Embryonic facial prominence (tissue), 1 donor: ENCODE results near the gene WWC1.
"Not testable (repeated sequence)": the region's sequence is repeated elsewhere in the genome, so short reads cannot be mapped to it uniquely, and the experiment has no call there.

Experiments
- DNase-seq: peaks from one replicate; pipeline ENCODE4 v3.0.0-alpha.2; 2016; ENCODE audit errors: extremely low spot score

The WWC1 gene

DNA sequence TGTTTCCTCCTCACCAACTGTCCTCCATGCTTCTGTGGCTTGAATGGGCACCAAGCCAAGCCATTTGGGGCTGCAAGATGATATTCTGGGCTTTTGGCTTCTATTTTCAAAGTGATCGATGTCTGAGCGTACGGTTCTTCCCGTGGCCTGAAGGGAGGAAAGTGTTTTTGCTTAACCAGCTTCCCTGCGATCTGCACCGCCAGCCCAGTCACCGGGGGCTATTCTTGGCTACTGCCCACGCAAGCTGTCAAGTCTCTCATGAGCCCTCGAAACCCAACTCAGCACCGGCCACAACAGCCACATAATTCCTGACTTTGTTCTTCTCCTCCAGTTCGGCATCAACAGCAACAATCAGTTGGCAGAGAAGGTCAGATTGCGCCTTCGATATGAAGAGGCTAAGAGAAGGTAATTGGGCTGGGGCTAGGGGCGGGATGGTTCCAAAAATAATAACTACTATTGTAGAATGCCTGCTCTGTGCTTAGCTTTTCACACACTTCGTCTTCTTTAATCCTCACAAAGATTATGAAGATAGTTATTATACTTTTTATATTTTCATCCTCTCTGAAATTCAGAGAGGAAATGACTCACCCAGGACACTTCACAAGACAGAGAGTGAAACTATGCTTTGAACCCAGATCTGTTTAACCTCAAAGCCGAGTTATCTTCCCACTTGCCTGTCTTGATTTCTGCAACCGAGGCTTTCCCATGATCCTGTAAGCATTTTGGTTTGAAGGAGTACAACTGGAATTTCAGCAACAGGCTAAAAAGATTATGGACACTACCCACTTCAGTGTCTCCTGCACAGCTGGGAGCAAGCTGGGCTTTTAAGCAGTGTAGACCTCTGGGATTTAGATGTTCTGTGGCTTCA, 118.4 kb downstream of the WWC1 start:
- DNase-seq: no peak

- no peak for DNase-seq
These were observed 120.4 kb downstream of the WWC1 start for GRCh38 chr5:168411871-168412270.

- no peak for DNase-seq
These were observed 121.6 kb downstream of the WWC1 start for GRCh38 chr5:168413062-168413461.

GRCh38 chr5:168413596-168413995, 122.2 kb downstream of the WWC1 start:
- DNase-seq: no peak

DNA sequence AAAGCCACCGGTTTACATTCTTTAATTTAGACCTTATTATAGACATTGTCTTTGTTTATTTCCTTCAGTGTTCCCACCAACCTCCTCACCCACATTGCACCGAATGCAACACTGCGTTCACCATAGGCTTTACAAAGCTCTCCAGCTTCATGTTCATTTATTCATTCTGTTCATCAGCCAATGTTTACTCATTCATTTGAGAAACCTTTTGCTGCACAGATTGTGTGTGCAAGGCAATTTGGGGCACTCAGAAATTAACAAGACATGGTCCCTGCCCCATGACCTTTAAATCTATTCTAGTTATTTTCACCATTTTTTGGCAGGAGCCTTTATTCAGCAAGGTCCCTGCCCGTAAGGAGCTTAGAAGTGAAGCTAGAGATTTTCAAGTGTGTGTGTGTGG, 124.0 kb downstream of the WWC1 start:
- DNase-seq: no peak

DNA sequence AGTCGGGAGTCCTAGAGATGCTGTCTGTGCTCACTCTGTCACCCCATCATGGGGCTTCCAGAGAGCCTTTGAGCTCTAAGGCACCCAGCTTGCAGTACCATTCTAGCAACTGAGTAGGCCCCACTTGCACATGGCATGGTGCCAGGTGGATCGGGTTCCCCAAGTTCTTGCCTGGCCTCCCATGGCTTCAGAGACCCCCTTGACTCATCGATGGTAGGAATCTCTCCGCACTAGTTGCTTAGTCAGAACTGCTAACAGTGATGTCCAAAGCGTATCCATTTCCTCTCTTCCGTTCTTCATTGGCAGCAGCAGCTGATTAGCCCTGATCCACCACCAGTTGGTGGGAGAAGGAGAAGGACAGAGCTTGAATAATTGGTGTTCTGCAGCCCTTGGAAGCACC, 124.5 kb downstream of the WWC1 start:
- no peak for DNase-seq

DNA sequence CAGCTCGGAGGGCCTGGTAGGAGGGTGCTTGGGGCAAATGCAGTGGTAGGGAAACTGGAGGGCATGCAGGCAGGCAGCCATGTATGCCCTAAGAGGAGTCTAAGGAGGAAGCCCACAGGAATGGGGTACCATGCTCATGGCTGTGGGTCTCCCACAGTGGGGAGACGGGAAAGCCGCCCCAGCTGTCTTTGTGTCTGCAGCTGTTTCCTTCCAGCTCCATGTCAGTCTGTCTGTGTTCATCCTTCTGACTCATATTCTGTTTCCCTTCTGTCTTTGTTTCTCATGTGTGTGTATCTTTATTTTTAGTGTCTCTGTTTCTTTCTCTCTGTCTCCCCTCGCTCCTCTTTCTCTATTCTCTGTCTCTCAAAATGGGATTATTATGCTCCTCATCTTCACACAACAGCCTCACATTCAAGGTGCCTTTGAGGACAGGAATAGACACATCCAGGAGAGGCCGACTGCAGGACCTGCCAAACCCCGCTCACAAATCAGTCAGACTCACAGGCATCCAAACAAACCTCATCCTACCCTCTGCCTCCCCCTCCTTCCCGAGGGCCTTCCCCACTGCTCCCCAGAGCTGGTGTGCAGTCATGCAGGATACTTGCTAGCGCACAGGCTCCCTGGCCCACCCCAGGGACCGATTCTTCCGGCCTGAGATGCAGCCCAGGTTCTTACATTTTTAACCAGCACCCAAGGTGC, 126.4 kb downstream of the WWC1 start:
- no peak for DNase-seq

DNA sequence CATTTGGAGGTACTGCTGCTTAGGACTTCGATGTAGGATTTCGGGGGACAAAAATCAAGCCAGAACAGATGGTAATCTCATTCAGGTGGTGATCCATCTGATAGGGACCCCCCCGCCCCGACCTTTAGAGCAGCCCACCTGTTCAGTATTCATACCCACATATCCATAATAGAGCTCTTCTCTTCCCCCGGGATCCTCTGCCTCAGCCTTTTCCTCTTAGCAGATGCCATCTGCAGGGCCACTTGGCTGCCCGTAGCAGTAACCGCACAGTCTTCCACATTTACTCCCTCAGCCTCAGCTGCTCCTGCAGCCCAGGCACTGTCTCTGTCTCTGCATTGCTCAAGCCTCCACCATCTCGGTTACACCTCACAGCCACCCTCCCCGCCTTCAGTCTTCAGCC, 129.0 kb downstream of the WWC1 start:
- DNase-seq: no peak

- DNase-seq: no peak
These were observed 131.0 kb downstream of the WWC1 start for GRCh38 chr5:168422431-168422830.

GRCh38 chr5:168423478-168423877, 132.0 kb downstream of the WWC1 start:
- DNase-seq: no peak

GRCh38 chr5:168423971-168424370, 132.5 kb downstream of the WWC1 start:
- DNase-seq: no peak

DNA sequence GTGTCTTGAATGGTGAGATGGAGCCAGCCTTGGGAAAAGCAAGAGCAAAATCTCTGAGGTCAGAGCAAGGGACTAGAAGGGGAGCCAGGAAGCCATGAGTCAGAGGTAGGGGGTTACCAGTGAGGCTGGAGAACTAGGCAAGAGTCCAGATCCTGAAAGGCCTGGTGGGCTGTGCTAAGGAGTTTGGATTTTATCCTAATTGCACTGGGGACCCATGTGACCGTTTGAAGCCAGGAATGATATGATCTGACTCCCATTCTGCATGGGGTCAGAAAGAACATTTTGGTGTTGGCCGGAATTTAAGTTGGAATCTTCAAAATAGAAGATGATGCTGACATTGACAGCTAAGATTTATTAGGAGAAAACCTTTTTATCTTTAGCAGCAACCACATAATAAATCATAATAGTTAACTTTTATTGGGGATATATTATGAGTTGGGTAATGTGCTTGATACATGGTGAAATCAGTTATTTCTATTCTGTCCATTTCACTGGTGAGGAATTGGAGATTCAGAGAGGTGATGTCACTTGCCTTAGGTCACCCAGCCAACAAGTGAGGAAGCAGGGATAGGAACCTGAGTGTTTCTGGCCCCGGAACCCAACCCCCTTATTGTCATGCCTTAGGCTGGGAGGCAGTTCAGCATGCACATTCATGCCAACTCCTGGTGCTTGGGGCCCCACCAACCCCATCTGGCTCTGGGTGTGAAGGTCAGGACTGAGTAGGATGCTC, 133.3 kb downstream of the WWC1 start:
- DNase-seq: no peak

GRCh38 chr5:168426007-168426863, 134.8 kb downstream of the WWC1 start:
- DNase-seq: no peak

DNA sequence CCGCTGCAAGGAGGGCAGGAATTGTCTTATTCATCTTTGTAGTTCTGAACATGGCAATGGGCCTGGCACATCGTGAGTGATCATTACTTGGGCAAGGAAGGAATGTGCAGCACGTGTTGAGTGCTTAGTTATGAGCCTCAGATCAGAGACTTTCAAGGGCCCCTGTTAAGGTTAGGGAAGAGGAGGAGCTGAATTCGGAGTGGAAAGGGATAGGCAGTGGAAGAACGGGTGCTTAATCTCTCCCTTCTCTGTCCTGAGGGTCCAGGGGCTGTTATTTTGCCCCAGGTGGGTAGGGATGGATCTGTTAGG, 135.4 kb downstream of the WWC1 start:
- DNase-seq: no peak

DNA sequence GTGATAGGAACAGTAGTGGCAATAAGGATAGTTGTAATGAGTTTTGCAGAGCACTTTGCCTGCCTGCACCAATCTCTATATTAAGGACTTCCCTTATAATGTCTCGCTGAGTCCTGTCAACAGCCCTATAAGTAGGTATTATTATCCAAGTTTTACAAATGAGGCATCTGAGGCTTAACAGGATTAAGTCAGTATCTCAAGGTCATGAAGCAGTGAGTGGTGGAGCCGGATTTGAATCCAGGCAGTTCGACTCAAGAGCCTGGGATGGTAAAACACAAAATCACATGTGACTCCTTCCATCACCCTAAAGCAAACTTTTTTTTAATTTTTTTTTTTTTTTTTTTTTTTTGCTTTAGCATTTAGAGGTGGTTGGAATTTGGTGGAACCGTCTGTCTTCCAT, 135.8 kb downstream of the WWC1 start:
- no peak for DNase-seq

- DNase-seq: no peak
These were observed 137.1 kb downstream of the WWC1 start for GRCh38 chr5:168428552-168428951.

- no peak for DNase-seq
These were observed 138.9 kb downstream of the WWC1 start for GRCh38 chr5:168430296-168430695.

- no peak for DNase-seq
These were observed 141.5 kb downstream of the WWC1 start for GRCh38 chr5:168432903-168433302.

GRCh38 chr5:168434001-168434400, 142.6 kb downstream of the WWC1 start:
- DNase-seq: no peak

DNA sequence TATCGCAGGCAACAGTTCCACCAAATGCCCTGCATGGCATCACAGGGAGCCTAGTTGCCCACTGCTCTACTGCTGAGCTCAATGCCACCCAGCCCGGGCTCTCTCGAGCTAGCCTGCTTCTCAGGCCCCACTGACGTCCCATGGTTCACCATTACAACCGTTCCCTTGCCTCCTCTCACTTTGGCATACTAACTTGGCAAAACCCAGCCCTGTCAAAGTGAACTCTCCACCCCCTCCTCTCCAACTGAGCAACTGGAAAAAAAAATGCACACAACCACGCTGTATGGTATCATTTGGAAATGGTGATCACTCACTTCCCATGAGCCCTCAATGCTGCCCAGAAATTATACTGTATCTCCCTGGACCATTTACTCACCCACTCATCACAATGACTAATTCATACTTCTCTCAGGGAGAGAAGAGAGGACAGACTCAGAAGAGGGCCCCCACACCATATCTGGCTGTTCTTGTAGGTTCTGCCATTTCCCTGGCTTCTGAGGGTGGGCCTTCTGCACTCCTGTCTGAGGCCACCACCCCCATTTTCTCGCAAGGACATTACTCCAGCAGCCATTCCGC, 143.4 kb downstream of the WWC1 start:
- DNase-seq: no peak

GRCh38 chr5:168435340-168435739, 143.9 kb downstream of the WWC1 start:
- DNase-seq: not testable (repeated sequence)
